Sigmoid colon (tissue), 4 donors: ENCODE results near the gene PUS7.

Source experiments
- CTCF ChIP-seq, 4 experiments: fragments of 450-650 bp in 3 of 4; fragments of 200-600 bp in 1 of 4; IDR thresholded peaks; one replicate each; pipeline ENCODE4 v1.5.1; 2016 to 2019; ENCODE audit warnings: antibody characterized with exemption in 4 of 4, mild to moderate bottlenecking in 3 of 4, moderate library complexity in 2 of 4
- EP300 ChIP-seq, 4 donors: sonication (generic); formaldehyde crosslinking; IDR thresholded peaks; one replicate each; pipeline ENCODE4 v1.6.1; 2017; ENCODE audit warnings: antibody characterized with exemption in 4 of 4
- POLR2A ChIP-seq, 2 donors: fragments of 450-650 bp; IDR thresholded peaks; one replicate each; pipeline ENCODE4 v1.6.1; 2016; ENCODE audit warnings: antibody characterized with exemption in 2 of 2, mild to moderate bottlenecking in 2 of 2, moderate library complexity in 2 of 2
- POLR2AphosphoS5 ChIP-seq, 4 donors: sonication (generic); formaldehyde crosslinking; IDR thresholded peaks; one replicate each; pipeline ENCODE4 v1.6.1; 2017; ENCODE audit warnings: antibody characterized with exemption in 4 of 4

- no peak for TF ChIP-seq CTCF (IDR thresholded peaks at IDR 0.05)
- no peak for TF ChIP-seq EP300 (IDR thresholded peaks at IDR 0.05)
- TF ChIP-seq POLR2A (IDR thresholded peaks at IDR 0.05): no peak
- no peak for TF ChIP-seq POLR2AphosphoS5 (IDR thresholded peaks at IDR 0.05)
Measured at GRCh38 chr7:105567024-105567423, 45.0 kb upstream of the PUS7 start.
